T-helper 17 cell (primary cell): ENCODE results near the gene SRRM1. TPM values are rescaled to one million over a fixed set of nuclear protein-coding genes. Genes with fewer than 3 reads are reported as not detected.
"Not testable (repeated sequence)": the region's sequence is repeated elsewhere in the genome, so short reads cannot be mapped to it uniquely, and the experiment has no call there.

Source experiments
- ATAC-seq: fragments of 150-1000 bp; cut with Tn5 transposase; 2 replicates; pipeline ENCODE4 v1.10.0; 2021; ENCODE audit warnings: mild to moderate bottlenecking, moderate library complexity
- DNase-seq, 3 donors: peaks; one replicate each; pipeline versions ENCODE4 v3.0.0 to v3.0.0-alpha.2; 2020 to 2021
- H3K9me3 ChIP-seq: one replicate; pipeline ENCODE4 v1.7.0; 2013; ENCODE audit warnings: low read length, mild to moderate bottlenecking; ENCODE audit not compliant: control insufficient read depth, poor library complexity, severe bottlenecking
- H3K27ac Mint-ChIP-seq: one replicate; pipeline ENCODE4 v1.8.0; 2022; ENCODE audit warnings: mild to moderate bottlenecking, moderate library complexity, mixed read lengths
- H3K27me3 Mint-ChIP-seq: one replicate; pipeline ENCODE4 v1.8.0; 2022; ENCODE audit warnings: mixed read lengths
- H3K36me3 Mint-ChIP-seq: one replicate; pipeline ENCODE4 v1.8.0; 2022; ENCODE audit warnings: low read depth, mixed read lengths
- H3K4me1 Mint-ChIP-seq: one replicate; pipeline ENCODE4 v1.8.0; 2022; ENCODE audit warnings: mild to moderate bottlenecking, mixed read lengths
- H3K4me3 Mint-ChIP-seq: one replicate; pipeline ENCODE4 v1.8.0; 2022; ENCODE audit warnings: mild to moderate bottlenecking, moderate library complexity, mixed read lengths
- total RNA-seq, 4 donors: library from RNA in 2 of 4; stranded (reverse) in 2 of 4; gene quantifications; one replicate each; pipeline ENCODE4 v1.2.3 and lab custom pipeline; 2022 to 2026

Gene SRRM1
- total RNA-seq, 2 donors from 2014 or later: 289 to 319 TPM

- H3K27ac Mint-ChIP-seq: peak overlapping the region; percentile 53
- no peaks in the 10 kb centered on the region for H3K27me3 Mint-ChIP-seq
- H3K9me3 ChIP-seq: no peaks in the 10 kb centered on the region
- peak overlapping the region; percentile 25 for H3K4me3 Mint-ChIP-seq
- no peak for DNase-seq
- peaks cover 23% of the 10 kb centered on the region for H3K4me1 Mint-ChIP-seq
- H3K36me3 Mint-ChIP-seq: peaks cover 13% of the 10 kb centered on the region
- no peak for ATAC-seq
These were observed 12.9 kb downstream of the SRRM1 start for GRCh38 chr1:24656046-24656445.

- ATAC-seq (no peak), DNase-seq (no peak)
- Mint-ChIP-seq H3K4me3 (no peak overlapping the region), H3K27ac (no peak overlapping the region), H3K36me3 (peaks cover 10% of the 10 kb centered on the region), H3K4me1 (peaks cover 17% of the 10 kb centered on the region), H3K27me3 (no peaks in the 10 kb centered on the region)
- H3K9me3 ChIP-seq: no peaks in the 10 kb centered on the region
These were observed 14.7 kb downstream of the SRRM1 start for GRCh38 chr1:24657781-24658180.

GRCh38 chr1:24659166-24659904 lies 16.2 kb downstream of the SRRM1 start:
- peaks cover 17% of the 10 kb centered on the region for H3K4me1 Mint-ChIP-seq
- no peak overlapping the region for H3K27ac Mint-ChIP-seq
- no peaks in the 10 kb centered on the region for H3K9me3 ChIP-seq
- H3K27me3 Mint-ChIP-seq: no peaks in the 10 kb centered on the region
- no peak overlapping the region for H3K4me3 Mint-ChIP-seq
- peaks cover 10% of the 10 kb centered on the region for H3K36me3 Mint-ChIP-seq
- ATAC-seq (no peak), DNase-seq (no peak)

- Mint-ChIP-seq H3K27ac (no peak overlapping the region), H3K27me3 (no peaks in the 10 kb centered on the region), H3K36me3 (peaks cover 6% of the 10 kb centered on the region), H3K4me3 (no peak overlapping the region), H3K4me1 (peaks cover 14% of the 10 kb centered on the region)
- ATAC-seq (no peak), DNase-seq (no peak)
- no peaks in the 10 kb centered on the region for H3K9me3 ChIP-seq
These were observed 17.0 kb downstream of the SRRM1 start for GRCh38 chr1:24659993-24660665.

GRCh38 chr1:24664507-24665033 lies 21.5 kb downstream of the SRRM1 start:
- H3K27ac Mint-ChIP-seq: no peak overlapping the region
- no peak overlapping the region for H3K4me3 Mint-ChIP-seq
- H3K4me1 Mint-ChIP-seq: peaks cover 7% of the 10 kb centered on the region
- no peaks in the 10 kb centered on the region for H3K9me3 ChIP-seq
- ATAC-seq: no peak
- H3K36me3 Mint-ChIP-seq: peaks cover 8% of the 10 kb centered on the region
- DNase-seq: no peak
- no peaks in the 10 kb centered on the region for H3K27me3 Mint-ChIP-seq

- ATAC-seq (no peak), DNase-seq (no peak)
- H3K36me3 Mint-ChIP-seq: peaks cover 11% of the 10 kb centered on the region
- no peak overlapping the region for H3K4me3 Mint-ChIP-seq
- peak overlapping the region; percentile 21 for H3K27ac Mint-ChIP-seq
- no peaks in the 10 kb centered on the region for H3K27me3 Mint-ChIP-seq
- no peaks in the 10 kb centered on the region for H3K9me3 ChIP-seq
- H3K4me1 Mint-ChIP-seq: peaks cover 4% of the 10 kb centered on the region
These were observed 23.7 kb downstream of the SRRM1 start for GRCh38 chr1:24666794-24667193.

- H3K27ac Mint-ChIP-seq, H3K4me1 Mint-ChIP-seq, H3K9me3 ChIP-seq, H3K4me3 Mint-ChIP-seq, DNase-seq, ATAC-seq, H3K27me3 Mint-ChIP-seq: not testable (repeated sequence)
- peaks cover 12% of the 10 kb centered on the region for H3K36me3 Mint-ChIP-seq
These were observed 28.3 kb downstream of the SRRM1 start for GRCh38 chr1:24671372-24671771.

GRCh38 chr1:24672686-24673085 lies 29.6 kb downstream of the SRRM1 start:
- not testable (repeated sequence) for DNase-seq, H3K4me3 Mint-ChIP-seq, H3K4me1 Mint-ChIP-seq, H3K9me3 ChIP-seq, ATAC-seq, H3K27me3 Mint-ChIP-seq
- H3K27ac Mint-ChIP-seq: peak overlapping the region; percentile 8
- H3K36me3 Mint-ChIP-seq: peaks cover 12% of the 10 kb centered on the region

- peaks cover 6% of the 10 kb centered on the region for H3K4me1 Mint-ChIP-seq
These were observed 30.2 kb downstream of the SRRM1 start for GRCh38 chr1:24673341-24673740.

GRCh38 chr1:24678421-24678820 lies 35.3 kb downstream of the SRRM1 start:
- H3K27me3 Mint-ChIP-seq, H3K36me3 Mint-ChIP-seq, H3K4me1 Mint-ChIP-seq, H3K27ac Mint-ChIP-seq, DNase-seq, H3K4me3 Mint-ChIP-seq, H3K9me3 ChIP-seq, ATAC-seq: not testable (repeated sequence)

More at GRCh38 chr1:24673341-24673740, 30.2 kb downstream of the SRRM1 start:
- Mint-ChIP-seq H3K36me3 (peaks cover 12% of the 10 kb centered on the region), H3K4me3 (no peak overlapping the region), H3K27ac (peak overlapping the region; percentile 8), H3K27me3 (no peaks in the 10 kb centered on the region)
- H3K9me3 ChIP-seq: no peaks in the 10 kb centered on the region
- ATAC-seq (no peak), DNase-seq (no peak)

GRCh38 chr1:24679725-24680124 lies 36.6 kb downstream of the SRRM1 start:
- H3K4me1 Mint-ChIP-seq: no peaks in the 10 kb centered on the region
- H3K4me3 Mint-ChIP-seq: no peak overlapping the region
- H3K27ac Mint-ChIP-seq: no peak overlapping the region
- peaks cover 2% of the 10 kb centered on the region for H3K36me3 Mint-ChIP-seq
- no peak for ATAC-seq
- H3K27me3 Mint-ChIP-seq: no peaks in the 10 kb centered on the region
- no peaks in the 10 kb centered on the region for H3K9me3 ChIP-seq
- no peak for DNase-seq

- ATAC-seq: no peak
- Mint-ChIP-seq H3K4me3 (no peak overlapping the region), H3K36me3 (no peaks in the 10 kb centered on the region), H3K27me3 (no peaks in the 10 kb centered on the region), H3K27ac (no peak overlapping the region), H3K4me1 (peaks cover 4% of the 10 kb centered on the region)
- H3K9me3 ChIP-seq: no peaks in the 10 kb centered on the region
- no peak for DNase-seq
These were observed 40.6 kb downstream of the SRRM1 start for GRCh38 chr1:24683713-24684162.

- no peaks in the 10 kb centered on the region for H3K36me3 Mint-ChIP-seq
These were observed 44.9 kb downstream of the SRRM1 start for GRCh38 chr1:24688033-24688432.

More at GRCh38 chr1:24688033-24688432, 44.9 kb downstream of the SRRM1 start:
- Mint-ChIP-seq H3K27me3 (no peaks in the 10 kb centered on the region), H3K4me1 (peaks cover 6% of the 10 kb centered on the region), H3K27ac (no peak overlapping the region), H3K4me3 (no peak overlapping the region)
- H3K9me3 ChIP-seq: no peaks in the 10 kb centered on the region
- no peak for DNase-seq
- ATAC-seq: no peak
